ENCODE data around the gene OR1C1. TPM values are rescaled to one million over a fixed set of nuclear protein-coding genes. Genes with fewer than 3 reads are reported as not detected.

The OR1C1 gene, protein sequence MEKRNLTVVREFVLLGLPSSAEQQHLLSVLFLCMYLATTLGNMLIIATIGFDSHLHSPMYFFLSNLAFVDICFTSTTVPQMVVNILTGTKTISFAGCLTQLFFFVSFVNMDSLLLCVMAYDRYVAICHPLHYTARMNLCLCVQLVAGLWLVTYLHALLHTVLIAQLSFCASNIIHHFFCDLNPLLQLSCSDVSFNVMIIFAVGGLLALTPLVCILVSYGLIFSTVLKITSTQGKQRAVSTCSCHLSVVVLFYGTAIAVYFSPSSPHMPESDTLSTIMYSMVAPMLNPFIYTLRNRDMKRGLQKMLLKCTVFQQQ
- not detected in 5 replicates for total RNA-seq (2022; extraction: Qiagen RNA extraction; ENCODE audit: low read depth)

DNA sequence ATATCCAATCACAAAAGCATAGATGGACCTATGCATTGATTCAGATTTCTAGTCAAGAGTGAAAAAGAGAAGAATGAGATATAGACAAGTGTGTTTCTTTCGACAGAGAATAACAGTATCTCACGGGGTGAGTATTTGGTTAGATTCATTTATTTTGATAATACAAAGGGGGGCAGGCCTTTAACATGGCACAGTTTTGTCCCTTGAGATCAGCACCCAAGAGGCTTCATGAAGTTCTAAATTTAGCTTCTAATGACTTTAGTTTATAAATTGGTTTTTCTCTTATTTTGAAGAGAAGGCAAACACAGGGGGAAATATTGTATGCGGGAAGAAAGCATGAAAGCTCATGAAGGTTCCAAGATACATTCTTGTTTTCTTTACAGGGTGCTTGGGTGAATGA lies at the start of gene OR1C1:
OR1C1 (minus strand) TSS at position 101 of the 400 bp plus-strand sequence. CDS start 2,150 bp downstream, outside the sequence.

DNA sequence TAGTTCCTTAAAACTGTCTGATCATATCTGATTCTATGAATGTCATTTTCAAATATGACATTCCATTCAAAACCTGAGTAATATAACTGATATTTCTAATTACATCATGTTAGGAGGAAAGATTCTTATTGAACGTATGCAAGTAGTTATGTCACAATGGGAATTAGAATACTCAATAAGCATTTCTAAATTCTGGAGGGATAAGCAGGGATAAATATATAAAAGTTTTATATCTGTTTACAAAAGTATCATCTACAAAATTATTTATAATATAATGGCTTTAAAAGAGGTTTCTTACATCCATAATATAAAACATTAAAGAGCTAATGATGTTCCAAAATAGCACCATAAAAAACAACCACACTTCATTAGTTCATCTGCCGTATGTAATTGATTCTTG lies 12.3 kb downstream of the OR1C1 start, which contains the start of gene OR14A2:
OR14A2 (minus strand) TSS at position 101 of the 400 bp plus-strand sequence.

DNA sequence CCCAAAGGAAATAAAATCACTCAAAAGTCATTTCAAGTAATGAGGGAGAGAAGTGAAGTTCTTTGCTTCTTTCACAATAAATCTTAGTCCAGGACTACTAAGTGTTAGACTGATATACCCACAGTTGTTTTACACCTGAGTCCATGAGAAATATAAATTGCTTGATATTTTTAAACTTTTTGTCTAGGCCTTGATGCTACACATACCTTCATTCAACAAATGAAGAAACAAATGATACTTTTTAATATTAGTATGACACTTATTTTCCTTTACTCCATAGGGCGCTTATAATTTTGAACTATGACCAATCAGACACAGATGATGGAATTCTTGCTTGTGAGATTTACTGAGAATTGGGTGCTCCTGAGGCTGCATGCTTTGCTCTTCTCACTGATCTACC lies 22.0 kb downstream of the OR1C1 start, which contains the start of gene OR14K1:
OR14K1 (plus strand) TSS at position 301 of the 400 bp plus-strand sequence; CDS start at position 301, 0 bp downstream.

DNA sequence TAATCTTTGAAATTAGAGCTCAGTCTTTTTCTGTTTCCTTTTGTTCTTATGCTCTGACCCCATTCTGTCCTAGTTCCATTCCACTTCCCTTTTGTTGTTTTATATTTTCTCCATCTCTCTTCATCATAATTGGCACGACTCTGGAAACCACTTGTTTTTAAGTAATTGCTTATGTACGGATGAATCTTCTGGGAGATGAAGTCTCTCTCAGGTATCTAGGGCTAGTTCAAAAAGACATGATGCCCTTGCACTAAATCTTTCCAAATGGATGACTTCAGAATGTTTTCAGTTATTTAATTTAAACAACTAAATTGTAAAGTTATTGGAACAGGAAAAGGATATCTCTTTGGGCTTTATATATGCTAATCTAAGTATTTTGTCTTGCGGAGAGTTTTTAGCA lies 43.8 kb downstream of the OR1C1 start, which contains the start of gene OR6F1:
OR6F1 (minus strand) TSS at position 101 of the 400 bp plus-strand sequence. CDS start 3,891 bp downstream, outside the sequence.

Other genes with a start within 250 kb of the OR1C1 start
- not detected in 5 replicates for gene OR2C3, start 224.1 kb downstream of the OR1C1 start, total RNA-seq (2022; extraction: Qiagen RNA extraction; ENCODE audit: low read depth)
- gene GCSAML, start 211.4 kb downstream of the OR1C1 start, total RNA-seq (2022; extraction: Qiagen RNA extraction; ENCODE audit: low read depth), result not detected in 5 replicates
- gene OR2G2, start 172.2 kb downstream of the OR1C1 start, total RNA-seq (2022; extraction: Qiagen RNA extraction; ENCODE audit: low read depth), result not detected in 5 replicates
- not detected in 5 replicates for gene OR2G3, start 155.0 kb downstream of the OR1C1 start, total RNA-seq (2022; extraction: Qiagen RNA extraction; ENCODE audit: low read depth)
- gene OR13G1, start 80.8 kb downstream of the OR1C1 start, total RNA-seq (2022; extraction: Qiagen RNA extraction; ENCODE audit: low read depth), result not detected in 5 replicates
- not detected in 5 replicates for gene OR6F1, start 43.9 kb downstream of the OR1C1 start, total RNA-seq (2022; extraction: Qiagen RNA extraction; ENCODE audit: low read depth)
- gene OR14K1, start 21.9 kb downstream of the OR1C1 start, total RNA-seq (2022; extraction: Qiagen RNA extraction; ENCODE audit: low read depth), result not detected in 5 replicates
- not detected in 5 replicates for gene OR14A2, start 12.4 kb downstream of the OR1C1 start, total RNA-seq (2022; extraction: Qiagen RNA extraction; ENCODE audit: low read depth)
- gene OR14A16, start 63.6 kb upstream of the OR1C1 start, total RNA-seq (2022; extraction: Qiagen RNA extraction; ENCODE audit: low read depth), result not detected in 5 replicates
- gene OR11L1, start 81.3 kb upstream of the OR1C1 start, total RNA-seq (2022; extraction: Qiagen RNA extraction; ENCODE audit: low read depth), result not detected in 5 replicates
- not detected in 5 replicates for gene TRIM58, start 96.6 kb upstream of the OR1C1 start, total RNA-seq (2022; extraction: Qiagen RNA extraction; ENCODE audit: low read depth)
- not detected in 5 replicates for gene OR2W3, start 135.0 kb upstream of the OR1C1 start, total RNA-seq (2022; extraction: Qiagen RNA extraction; ENCODE audit: low read depth)
- gene OR2T8, start 159.7 kb upstream of the OR1C1 start, total RNA-seq (2022; extraction: Qiagen RNA extraction; ENCODE audit: low read depth), result not detected in 5 replicates
- not detected in 5 replicates for gene OR2AJ1, start 164.3 kb upstream of the OR1C1 start, total RNA-seq (2022; extraction: Qiagen RNA extraction; ENCODE audit: low read depth)
- not detected in 5 replicates for gene OR2L8, start 188.3 kb upstream of the OR1C1 start, total RNA-seq (2022; extraction: Qiagen RNA extraction; ENCODE audit: low read depth)
- gene OR2AK2, start 204.7 kb upstream of the OR1C1 start, total RNA-seq (2022; extraction: Qiagen RNA extraction; ENCODE audit: low read depth), result not detected in 5 replicates